MM.1S (cell line): ENCODE data around the gene MVD.

Experiments used
- DNase-seq: peaks from one replicate; pipeline ENCODE4 v3.0.0-alpha.2; 2015
- H2AFZ ChIP-seq: fragments of 300-600 bp; sonication (generic); 2 replicates; pipeline ENCODE4 v1.6.0; 2016; ENCODE audit warnings: antibody characterized with exemption, low read length
- H3F3A ChIP-seq: fragments of 300-600 bp; sonication (generic); 2 replicates; pipeline ENCODE4 v1.6.1; 2016; ENCODE audit warnings: mild to moderate bottlenecking, antibody characterized with exemption, low read length, moderate library complexity, mixed read lengths; ENCODE audit not compliant: insufficient read depth
- H3K27ac ChIP-seq: fragments of 300-600 bp; sonication (generic); 2 replicates; pipeline ENCODE4 v1.5.1; 2016; ENCODE audit warnings: mild to moderate bottlenecking, low read length
- H3K27me3 ChIP-seq: fragments of 300-600 bp; sonication (generic); replicated peaks from 2 replicates; pipeline ENCODE4 v1.6.0; 2016; ENCODE audit warnings: low read length; ENCODE audit not compliant: insufficient read depth
- H3K36me3 ChIP-seq: fragments of 300-600 bp; sonication (generic); replicated peaks from 2 replicates; pipeline ENCODE4 v1.6.1; 2016; ENCODE audit warnings: mild to moderate bottlenecking, low read length, mixed read lengths; ENCODE audit not compliant: insufficient read depth
- H3K4me1 ChIP-seq: fragments of 300-600 bp; sonication (generic); 2 replicates; pipeline ENCODE4 v1.6.1; 2016; ENCODE audit warnings: low read length, mixed read lengths
- H3K4me2 ChIP-seq: fragments of 300-600 bp; sonication (generic); 2 replicates; pipeline ENCODE4 v1.6.0; 2016; ENCODE audit warnings: low read depth, low read length
- H3K4me3 ChIP-seq: fragments of 300-600 bp; sonication (generic); 2 replicates; pipeline ENCODE4 v1.5.1; 2016; ENCODE audit warnings: low read length, mixed read lengths
- H3K79me2 ChIP-seq: fragments of 300-600 bp; sonication (generic); 2 replicates; pipeline ENCODE4 v1.6.1; 2016; ENCODE audit warnings: mixed run types, low read length, mixed read lengths
- H3K9ac ChIP-seq: fragments of 300-600 bp; sonication (generic); 2 replicates; pipeline ENCODE4 v1.6.1; 2016; ENCODE audit warnings: low read length, mixed read lengths
- H3K9me2 ChIP-seq: fragments of 300-600 bp; sonication (generic); replicated peaks from 2 replicates; pipeline ENCODE4 v1.6.1; 2016; ENCODE audit warnings: mild to moderate bottlenecking, low read length, mixed read lengths; ENCODE audit not compliant: insufficient read depth
- H3K9me3 ChIP-seq: fragments of 300-600 bp; sonication (generic); replicated peaks from 2 replicates; pipeline ENCODE4 v1.6.1; 2016; ENCODE audit warnings: mild to moderate bottlenecking, low read length, mixed read lengths; ENCODE audit not compliant: insufficient read depth
- H4K20me1 ChIP-seq: fragments of 300-600 bp; sonication (generic); 2 replicates; pipeline ENCODE4 v1.6.1; 2016; ENCODE audit warnings: mild to moderate bottlenecking, low read length, moderate library complexity, mixed read lengths; ENCODE audit not compliant: insufficient read depth
- EZH2 ChIP-seq: fragments of 300-600 bp; sonication (generic); optimal IDR thresholded peaks from 2 replicates; pipeline ENCODE3; 2017; ENCODE audit warnings: low read depth, mild to moderate bottlenecking, antibody characterized with exemption, low read length, mixed read lengths
- EZH2phosphoT487 ChIP-seq: fragments of 300-600 bp; sonication (generic); IDR thresholded peaks from 2 replicates; pipeline ENCODE4 v1.6.1; 2018; ENCODE audit warnings: antibody characterized with exemption, low read length
- TF ChIP-seq, protein P1 (sequence below): fragments of 300-600 bp; sonication (generic); IDR thresholded peaks from 2 replicates; pipeline ENCODE4 v1.5.1; 2016; ENCODE audit warnings: antibody characterized with exemption, low read length, mixed read lengths

The MVD gene

DNA sequence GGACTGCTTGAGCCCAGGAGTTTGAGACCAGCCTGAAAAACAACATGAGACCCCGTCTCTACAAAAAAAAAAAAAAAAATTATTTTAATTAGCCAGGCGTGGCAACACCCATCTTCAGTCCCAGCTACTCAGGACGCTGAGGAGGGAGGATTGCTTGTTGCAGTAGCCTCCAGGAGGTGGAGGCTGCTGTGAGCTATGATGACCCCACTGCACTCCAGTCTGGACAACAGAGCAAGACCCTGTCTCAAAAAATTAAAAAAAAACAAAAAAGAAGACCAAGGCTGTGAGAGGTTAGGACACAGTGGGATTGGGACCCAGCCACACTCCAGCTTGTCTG, 24.8 kb upstream of the MVD start:
- no peak overlapping the region for H3K4me3 ChIP-seq
- peaks cover 8% of the 10 kb centered on the region; the same call in 1 of the 2 replicates for H3K79me2 ChIP-seq
- no peak for TF ChIP-seq EZH2
- TF ChIP-seq, protein P1, sequence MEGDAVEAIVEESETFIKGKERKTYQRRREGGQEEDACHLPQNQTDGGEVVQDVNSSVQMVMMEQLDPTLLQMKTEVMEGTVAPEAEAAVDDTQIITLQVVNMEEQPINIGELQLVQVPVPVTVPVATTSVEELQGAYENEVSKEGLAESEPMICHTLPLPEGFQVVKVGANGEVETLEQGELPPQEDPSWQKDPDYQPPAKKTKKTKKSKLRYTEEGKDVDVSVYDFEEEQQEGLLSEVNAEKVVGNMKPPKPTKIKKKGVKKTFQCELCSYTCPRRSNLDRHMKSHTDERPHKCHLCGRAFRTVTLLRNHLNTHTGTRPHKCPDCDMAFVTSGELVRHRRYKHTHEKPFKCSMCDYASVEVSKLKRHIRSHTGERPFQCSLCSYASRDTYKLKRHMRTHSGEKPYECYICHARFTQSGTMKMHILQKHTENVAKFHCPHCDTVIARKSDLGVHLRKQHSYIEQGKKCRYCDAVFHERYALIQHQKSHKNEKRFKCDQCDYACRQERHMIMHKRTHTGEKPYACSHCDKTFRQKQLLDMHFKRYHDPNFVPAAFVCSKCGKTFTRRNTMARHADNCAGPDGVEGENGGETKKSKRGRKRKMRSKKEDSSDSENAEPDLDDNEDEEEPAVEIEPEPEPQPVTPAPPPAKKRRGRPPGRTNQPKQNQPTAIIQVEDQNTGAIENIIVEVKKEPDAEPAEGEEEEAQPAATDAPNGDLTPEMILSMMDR = no peak
- no peak for TF ChIP-seq EZH2phosphoT487
- H3K4me2 ChIP-seq = no peak overlapping the region
- H3K4me1 ChIP-seq = 0 out of 2 replicates have a peak, but pooled peaks cover 7% of the 10 kb centered on the region
- no peak overlapping the region for H2AFZ ChIP-seq
- DNase-seq = no peak
- no peak overlapping the region for H3K9ac ChIP-seq
- no peaks in the 10 kb centered on the region for H3K9me2 ChIP-seq
- no peaks in the 10 kb centered on the region for H3K36me3 ChIP-seq
- no peaks in the 10 kb centered on the region for H3K27me3 ChIP-seq
- H3K27ac ChIP-seq = no peak overlapping the region
- peaks cover 11% of the 10 kb centered on the region for H3F3A ChIP-seq
- H3K9me3 ChIP-seq = no peaks in the 10 kb centered on the region
- H4K20me1 ChIP-seq = no peaks in the 10 kb centered on the region

DNA sequence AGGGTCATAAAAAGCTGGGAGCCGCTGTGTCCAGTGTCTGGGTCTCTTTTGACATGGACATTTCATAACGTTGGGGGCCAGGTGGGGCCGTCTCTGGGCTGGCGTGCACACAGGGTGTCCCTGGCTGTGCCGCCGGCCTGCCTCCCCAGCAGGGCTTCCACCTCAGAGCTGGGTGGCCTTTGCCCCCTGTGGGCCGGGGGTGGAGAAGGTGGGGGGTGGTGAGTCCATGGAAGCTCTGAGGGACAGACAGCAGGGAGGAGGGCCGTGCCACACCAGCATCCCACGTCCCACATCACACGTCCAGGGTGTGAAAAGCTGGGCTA, 24.3 kb upstream of the MVD start:
- Histone ChIP-seq H3K4me2 (no peak overlapping the region), H2AFZ (no peak overlapping the region), H3K9me2 (no peaks in the 10 kb centered on the region), H3K4me3 (no peak overlapping the region), H3K9ac (no peak overlapping the region), H3F3A (peaks cover 14% of the 10 kb centered on the region), H3K9me3 (no peaks in the 10 kb centered on the region), H3K79me2 (peaks cover 8% of the 10 kb centered on the region; the same call in 1 of the 2 replicates), H3K27ac (no peak overlapping the region), H3K27me3 (no peaks in the 10 kb centered on the region), H3K4me1 (peaks cover 10% of the 10 kb centered on the region), H4K20me1 (no peaks in the 10 kb centered on the region), H3K36me3 (no peaks in the 10 kb centered on the region)
- DNase-seq = no peak
- no peak for TF ChIP-seq EZH2

DNA sequence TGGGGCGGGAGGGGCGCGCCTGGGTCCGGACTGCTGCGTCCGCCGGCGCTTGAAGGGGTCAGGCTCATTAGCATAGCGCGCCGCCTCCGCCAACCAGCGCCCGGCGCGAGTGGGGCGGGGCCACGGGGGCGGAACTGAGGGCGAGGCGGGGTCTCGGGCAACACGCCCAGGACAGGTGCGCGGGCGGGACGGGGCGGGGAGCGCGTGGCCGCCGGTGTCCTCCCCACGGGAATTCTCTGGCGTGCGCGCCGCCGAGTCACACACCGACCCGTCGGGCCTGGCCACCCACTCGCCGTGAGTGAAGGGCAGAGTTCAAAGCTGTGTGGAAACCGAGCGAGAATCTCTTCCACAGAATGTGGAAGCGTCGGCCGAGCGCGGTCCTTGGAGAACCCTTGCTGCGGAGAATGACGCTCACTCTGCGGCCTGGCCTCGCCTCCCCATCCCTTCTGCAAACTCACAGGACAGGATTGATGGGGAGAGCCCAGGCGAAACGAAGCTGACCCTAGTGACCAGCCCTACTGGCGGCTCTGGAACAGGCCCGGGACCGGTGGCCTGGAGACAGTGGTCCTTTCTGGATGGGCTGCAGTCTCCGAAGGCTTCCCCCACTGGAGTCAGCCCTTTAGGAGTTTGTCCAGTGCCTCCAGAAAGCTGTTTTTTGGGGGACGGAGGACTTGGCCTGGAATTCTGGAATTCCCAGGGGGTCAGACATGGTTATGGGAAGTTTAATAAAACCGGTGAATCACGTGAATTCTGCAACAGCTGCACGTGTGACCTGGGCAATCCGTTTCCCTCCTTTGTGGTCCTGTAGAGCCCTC, 23.8 kb upstream of the MVD start, which contains the start of gene SNAI3:
TSS of gene SNAI3 (minus strand) at position 69 of the 815 bp plus-strand sequence. CDS start 101 bp downstream, outside the sequence.
- TF ChIP-seq, protein P1 = no peak
- Histone ChIP-seq H3K9me3 (no peaks in the 10 kb centered on the region), H4K20me1 (no peaks in the 10 kb centered on the region), H3K79me2 (peaks cover 8% of the 10 kb centered on the region; the same call in 1 of the 2 replicates), H3K27me3 (no peaks in the 10 kb centered on the region), H3K9ac (peak within 1 kb of the TSS; percentile 68), H3K9me2 (no peaks in the 10 kb centered on the region), H3K4me3 (peak within 1 kb of the TSS; percentile 74), H3K4me1 (peaks cover 13% of the 10 kb centered on the region), H3K27ac (peak within 1 kb of the TSS; percentile 75), H2AFZ (0 out of 2 replicates have a peak within 1 kb of the TSS, but pooled peaks have one; percentile 45), H3F3A (peaks cover 19% of the 10 kb centered on the region), H3K36me3 (no peaks in the 10 kb centered on the region), H3K4me2 (peak within 1 kb of the TSS; percentile 84)
- DNase-seq = peak; percentile 78

DNA sequence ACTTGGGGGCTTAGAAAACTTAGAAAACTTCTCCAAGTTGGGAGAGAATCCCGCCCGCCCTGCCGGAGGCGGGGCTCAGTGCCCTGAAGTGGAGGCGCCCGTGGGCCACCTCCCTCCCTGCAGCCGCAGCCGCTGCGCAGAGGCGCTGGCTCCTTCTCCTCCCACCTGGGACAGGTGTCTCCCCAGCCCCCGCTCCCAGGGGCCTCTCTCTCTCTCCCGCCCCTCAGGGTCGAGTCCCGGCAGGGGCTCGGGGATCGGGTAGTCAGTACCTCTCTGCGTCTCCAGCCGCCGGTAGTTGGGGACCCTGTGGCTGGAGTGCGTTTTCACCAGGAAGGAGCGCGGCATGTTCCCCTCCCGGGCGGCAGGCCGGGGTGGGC, 23.2 kb upstream of the MVD start:
- Histone ChIP-seq H3K9me3 (no peaks in the 10 kb centered on the region), H3K4me3 (peak overlapping the region; percentile 74), H3K27ac (peak overlapping the region; percentile 75; the same call in 1 of the 2 replicates), H3K9me2 (no peaks in the 10 kb centered on the region), H3K27me3 (no peaks in the 10 kb centered on the region), H3K36me3 (no peaks in the 10 kb centered on the region), H3K4me2 (peak overlapping the region; percentile 84; the same call in 1 of the 2 replicates), H3F3A (peaks cover 23% of the 10 kb centered on the region), H4K20me1 (no peaks in the 10 kb centered on the region), H3K4me1 (peaks cover 17% of the 10 kb centered on the region), H3K9ac (peak overlapping the region; percentile 68), H3K79me2 (peaks cover 8% of the 10 kb centered on the region; the same call in 1 of the 2 replicates), H2AFZ (no peak overlapping the region)
- peak; percentile 72 for DNase-seq
- TF ChIP-seq EZH2phosphoT487 (no peak), EZH2 (no peak)
- TF ChIP-seq, protein P1 = no peak
